ENCODE results near the gene NDUFB4.

GRCh38 chr3:120601554-120601953 lies 5.4 kb downstream of the NDUFB4 start:
- TF ChIP-seq TAF1 (IDR thresholded peaks at IDR 0.05; ENCODE audit: low read depth) (no peak), CREB1 (IDR thresholded peaks at IDR 0.05; ENCODE audit: low read depth) (no peak), MAX (IDR thresholded peaks at IDR 0.05) (no peak), EP300 (IDR thresholded peaks at IDR 0.05; ENCODE audit: borderline replicate concordance) (no peak), TCF12 (IDR thresholded peaks at IDR 0.05; ENCODE audit: low read depth) (no peak), YY1 (IDR thresholded peaks at IDR 0.05; ENCODE audit: low read depth) (no peak), EGR1 (IDR thresholded peaks at IDR 0.05) (no peak), CEBPB (IDR thresholded peaks at IDR 0.05) (no peak), REST (IDR thresholded peaks at IDR 0.05; ENCODE audit: low read depth) (no peak), FOXM1 (IDR thresholded peaks at IDR 0.05; ENCODE audit: borderline replicate concordance, low read depth) (no peak), ZBTB7A (IDR thresholded peaks at IDR 0.05; ENCODE audit: low read depth) (no peak), RAD21 (IDR thresholded peaks at IDR 0.05; ENCODE audit: low read depth) (no peak)
